GM18517 (cell line): ENCODE measurements around the gene CCDC107.

Experiments used
- ATAC-seq: cut with Tn5 transposase; IDR thresholded peaks from one replicate; pipeline ENCODE4 v1.9.1; 2021; ENCODE audit warnings: mild to moderate bottlenecking, moderate library complexity; ENCODE audit not compliant: unreplicated experiment

The CCDC107 gene

GRCh38 chr9:35700031-35700430, 41.9 kb downstream of the CCDC107 start:
- ATAC-seq: no peak

GRCh38 chr9:35700942-35701341, 42.9 kb downstream of the CCDC107 start:
- no peak for ATAC-seq

GRCh38 chr9:35702696-35703095, 44.6 kb downstream of the CCDC107 start:
- ATAC-seq: no peak

- no peak for ATAC-seq
These were observed 46.0 kb downstream of the CCDC107 start for GRCh38 chr9:35703906-35704672.

DNA sequence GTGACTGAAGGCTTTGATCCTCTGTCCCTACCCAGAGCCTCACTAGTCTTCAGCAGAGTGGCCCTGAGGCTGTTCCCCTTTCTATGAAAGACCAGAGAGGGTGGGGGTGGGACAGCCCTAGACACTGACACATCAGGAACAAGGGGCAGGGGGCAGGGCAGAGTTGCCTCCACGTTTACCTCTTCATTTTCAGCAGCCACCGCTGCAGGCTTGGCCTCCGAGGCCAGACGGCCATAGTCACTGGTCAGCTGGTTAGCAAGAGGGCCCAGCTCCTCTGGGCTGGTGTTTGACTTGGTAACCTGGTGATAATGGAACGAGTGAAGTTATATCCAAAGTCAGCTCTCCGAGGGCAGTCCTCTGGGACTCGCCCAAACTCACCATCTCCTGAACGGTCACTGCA, 47.3 kb downstream of the CCDC107 start:
- ATAC-seq: no peak

DNA sequence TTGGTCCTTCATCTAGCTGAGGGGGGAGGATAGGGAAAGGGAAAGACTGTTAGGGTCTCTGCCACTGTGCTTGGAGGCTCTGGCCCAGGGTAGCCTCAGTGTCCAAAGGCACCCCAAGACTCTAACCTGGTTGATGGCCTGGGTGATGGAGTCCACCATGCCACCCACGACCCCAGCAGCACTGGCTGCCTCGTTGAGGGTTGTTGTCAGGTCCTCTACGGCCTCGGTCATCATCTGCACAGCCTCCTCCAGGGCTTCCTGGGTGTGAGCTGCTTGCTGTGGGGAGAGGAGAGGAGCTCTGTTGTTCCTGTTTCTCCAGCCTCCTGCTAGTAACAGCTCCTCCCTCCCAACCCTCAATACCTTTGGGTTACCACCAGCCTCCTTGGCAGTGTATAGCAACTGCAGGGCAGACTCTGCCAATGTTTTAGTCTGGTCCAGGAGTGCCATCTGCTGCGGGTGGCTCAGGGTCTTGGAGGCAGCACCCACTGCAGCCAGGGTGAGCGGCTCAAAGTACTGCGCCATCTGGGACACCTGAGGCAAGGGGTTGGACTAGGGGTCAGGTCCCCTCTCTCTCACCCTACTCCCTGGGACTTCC, 47.8 kb downstream of the CCDC107 start:
- no peak for ATAC-seq

- no peak for ATAC-seq
These were observed 48.9 kb downstream of the CCDC107 start for GRCh38 chr9:35706951-35707350.

GRCh38 chr9:35708146-35708545, 50.1 kb downstream of the CCDC107 start:
- no peak for ATAC-seq

DNA sequence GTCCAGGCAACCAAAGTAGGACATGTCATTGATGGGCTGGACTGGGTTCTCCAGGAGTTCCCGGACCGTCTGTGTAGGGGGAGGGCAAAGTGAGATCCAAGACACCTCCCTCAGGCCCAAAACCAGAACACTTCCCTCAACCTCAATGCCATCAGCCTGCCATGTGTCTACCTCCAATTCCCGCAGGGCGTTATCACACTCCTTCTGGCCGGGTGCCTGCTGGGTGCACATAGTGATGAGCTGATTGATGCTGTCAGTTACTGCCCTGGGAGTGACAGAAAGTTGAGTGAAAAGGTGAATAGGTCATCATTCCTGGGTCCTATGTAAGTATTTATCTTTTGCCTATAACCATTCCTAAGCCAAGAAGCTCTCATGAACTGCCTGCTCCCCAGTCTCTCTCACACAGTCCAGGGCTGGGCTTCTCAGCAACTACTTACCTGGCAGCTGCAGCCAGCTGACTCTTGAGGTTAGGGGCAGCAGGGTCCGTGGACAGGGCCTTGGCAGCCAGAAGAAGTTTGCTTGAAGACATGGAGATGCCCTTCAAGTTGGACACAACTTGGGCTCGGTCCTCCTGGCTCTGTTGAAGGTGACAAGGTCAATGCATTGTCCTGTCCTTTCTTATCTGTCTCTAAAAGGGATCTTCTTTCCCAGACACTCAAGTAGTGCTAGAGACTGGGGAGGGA, 52.9 kb downstream of the CCDC107 start:
- ATAC-seq: no peak
